Measurements from ENCODE around the gene KRTAP9-2.
"Not testable (repeated sequence)": the region's sequence is repeated elsewhere in the genome, so short reads cannot be mapped to it uniquely, and the experiment has no call there.

Gene KRTAP9-2

DNA sequence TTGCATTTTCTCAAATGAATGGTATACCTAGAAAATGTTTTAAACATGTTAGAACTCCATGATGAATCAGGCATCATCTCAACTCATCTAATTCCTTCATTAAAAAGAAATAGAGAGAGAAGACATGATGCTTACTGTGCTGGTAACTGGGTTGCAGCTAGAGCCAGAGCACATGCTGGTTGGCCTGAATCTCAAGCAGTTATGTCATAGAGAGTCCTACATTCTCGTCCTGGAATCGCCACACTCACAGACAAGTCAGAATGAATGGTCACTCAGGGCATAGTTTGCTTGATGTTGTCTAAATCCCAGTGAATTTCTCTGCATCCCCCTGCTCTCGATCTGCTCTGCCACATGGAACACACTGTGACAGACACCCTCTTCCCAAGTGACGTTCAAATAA lies 10.7 kb downstream of the KRTAP9-2 start:
- not testable (repeated sequence) for DNase-seq (ENCODE audit: low read depth)

DNA sequence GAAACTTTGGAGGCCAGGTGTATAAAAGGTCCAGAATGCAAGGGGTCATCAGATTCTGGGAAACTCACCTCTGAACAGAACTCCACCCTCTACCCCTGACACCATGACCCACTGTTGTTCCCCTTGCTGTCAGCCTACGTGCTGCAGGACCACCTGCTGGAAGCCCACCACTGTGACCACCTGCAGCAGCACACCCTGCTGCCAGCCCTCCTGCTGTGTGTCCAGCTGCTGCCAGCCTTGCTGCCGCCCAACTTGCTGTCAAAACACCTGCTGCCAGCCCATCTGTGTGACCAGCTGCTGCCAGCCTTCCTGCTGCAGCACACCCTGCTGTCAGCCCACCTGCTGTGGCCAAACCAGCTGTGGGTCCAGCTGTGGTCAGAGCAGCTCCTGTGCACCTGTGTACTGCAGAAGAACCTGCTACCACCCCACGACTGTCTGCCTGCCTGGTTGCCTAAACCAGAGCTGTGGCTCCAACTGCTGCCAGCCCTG lies 11.5 kb downstream of the KRTAP9-2 start, which contains the start of gene KRTAP9-8:
TSS of gene KRTAP9-8 (plus strand) at position 51 of the 489 bp plus-strand sequence. CDS start at position 104, 53 bp downstream.
- not testable (repeated sequence) for DNase-seq (ENCODE audit: low read depth)

DNA sequence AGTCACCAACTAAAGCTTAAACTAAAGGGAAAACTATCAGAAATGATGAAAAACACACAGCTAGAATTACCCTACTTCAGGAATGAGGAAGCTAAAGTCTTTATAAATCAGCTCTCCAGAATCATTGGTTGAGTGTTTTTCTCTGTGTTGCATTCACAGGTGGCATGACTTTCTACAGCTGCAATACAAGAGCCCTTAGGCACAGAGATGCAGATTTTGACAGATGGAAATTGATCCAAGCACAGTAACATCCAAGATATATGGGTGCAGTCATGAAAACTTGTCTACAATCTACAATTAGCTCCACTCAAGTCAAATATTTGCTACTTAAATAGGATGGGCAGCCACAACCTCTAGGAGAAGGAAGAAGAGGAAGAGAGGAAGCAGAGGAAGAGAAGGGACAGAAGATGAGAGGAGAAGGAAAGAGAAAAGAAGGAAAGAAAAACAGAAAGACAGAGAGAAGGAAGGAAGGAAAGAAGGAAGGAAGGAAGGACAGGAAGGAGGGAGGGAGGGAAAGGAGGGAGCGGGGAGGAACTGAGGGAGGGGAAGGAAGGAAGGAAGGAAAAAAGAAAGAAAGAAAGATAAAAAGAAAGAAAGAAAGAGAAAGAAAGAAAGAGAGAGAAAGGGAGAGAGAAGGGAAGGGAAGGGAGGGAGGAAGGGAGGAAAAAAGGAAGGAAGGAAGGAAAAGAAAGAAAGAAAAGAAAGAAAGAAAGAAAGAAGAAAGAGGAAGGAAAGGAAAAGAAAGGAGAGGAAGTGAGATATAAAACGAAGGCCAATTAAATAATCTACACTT lies 20.7 kb downstream of the KRTAP9-2 start:
- not testable (repeated sequence) for DNase-seq (ENCODE audit: low read depth)

DNA sequence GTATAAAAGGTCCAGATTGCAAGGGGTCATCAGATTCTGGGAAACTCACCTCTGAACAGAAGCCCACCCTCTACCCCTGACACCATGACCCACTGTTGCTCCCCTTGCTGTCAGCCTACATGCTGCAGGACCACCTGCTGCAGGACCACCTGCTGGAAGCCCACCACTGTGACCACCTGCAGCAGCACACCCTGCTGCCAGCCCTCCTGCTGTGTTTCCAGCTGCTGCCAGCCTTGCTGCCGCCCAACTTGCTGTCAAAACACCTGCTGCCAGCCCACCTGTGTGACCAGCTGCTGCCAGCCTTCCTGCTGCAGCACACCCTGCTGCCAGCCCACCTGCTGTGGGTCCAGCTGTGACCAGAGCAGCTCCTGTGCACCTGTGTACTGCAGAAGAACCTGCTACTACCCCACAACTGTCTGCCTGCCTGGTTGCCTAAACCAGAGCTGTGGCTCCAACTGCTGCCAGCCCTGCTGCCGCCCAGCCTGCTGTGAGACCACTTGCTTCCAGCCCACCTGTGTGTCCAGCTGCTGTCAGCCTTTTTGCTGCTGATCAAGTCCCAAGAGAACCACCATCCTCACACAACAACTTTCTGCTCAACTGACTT lies 23.3 kb downstream of the KRTAP9-2 start, which contains the start of gene KRTAP9-4:
TSS of gene KRTAP9-4 (plus strand) at position 51 of the 604 bp plus-strand sequence. CDS start at position 85, 34 bp downstream.
- DNase-seq (ENCODE audit: low read depth) = not testable (repeated sequence)

DNA sequence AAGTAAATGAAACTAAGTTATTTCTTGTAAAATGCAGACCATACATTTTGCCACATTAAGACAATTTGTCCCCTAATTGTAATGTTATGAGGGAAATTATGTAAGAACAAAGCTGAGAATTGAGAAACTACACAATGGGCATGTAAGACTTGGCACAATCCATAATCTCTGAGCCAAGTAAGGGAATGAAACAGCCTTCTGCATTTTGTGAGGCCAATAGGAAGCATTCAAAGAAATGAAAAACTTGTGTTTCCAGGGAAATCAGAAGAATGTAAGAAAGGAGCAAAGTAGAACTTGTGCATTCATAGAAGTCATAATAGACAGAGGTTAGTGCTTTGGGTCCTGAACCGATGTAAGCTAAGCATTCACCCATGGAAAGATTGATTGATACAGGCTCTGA lies 24.8 kb downstream of the KRTAP9-2 start:
- no peak for DNase-seq (ENCODE audit: low read depth)

DNA sequence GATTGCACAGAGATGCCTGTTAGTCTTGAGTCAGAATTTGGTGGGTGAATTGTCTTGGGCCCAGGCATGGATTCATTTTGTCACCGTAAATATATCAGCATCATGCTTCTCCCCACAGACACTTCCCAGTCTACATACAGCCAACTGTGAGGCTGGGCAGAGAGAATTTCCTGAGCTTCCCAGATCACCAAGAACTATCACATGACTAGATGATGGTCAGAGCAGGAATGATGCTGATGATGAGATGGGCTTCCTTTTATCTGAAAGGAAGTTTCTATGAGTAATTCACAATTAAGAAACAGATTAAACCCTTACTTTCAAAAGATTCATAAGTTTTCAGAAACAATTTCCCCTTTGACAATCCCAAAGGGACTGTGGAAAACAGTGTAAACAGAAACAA lies 28.4 kb downstream of the KRTAP9-2 start:
- DNase-seq (ENCODE audit: low read depth) = peak; percentile 2

DNA sequence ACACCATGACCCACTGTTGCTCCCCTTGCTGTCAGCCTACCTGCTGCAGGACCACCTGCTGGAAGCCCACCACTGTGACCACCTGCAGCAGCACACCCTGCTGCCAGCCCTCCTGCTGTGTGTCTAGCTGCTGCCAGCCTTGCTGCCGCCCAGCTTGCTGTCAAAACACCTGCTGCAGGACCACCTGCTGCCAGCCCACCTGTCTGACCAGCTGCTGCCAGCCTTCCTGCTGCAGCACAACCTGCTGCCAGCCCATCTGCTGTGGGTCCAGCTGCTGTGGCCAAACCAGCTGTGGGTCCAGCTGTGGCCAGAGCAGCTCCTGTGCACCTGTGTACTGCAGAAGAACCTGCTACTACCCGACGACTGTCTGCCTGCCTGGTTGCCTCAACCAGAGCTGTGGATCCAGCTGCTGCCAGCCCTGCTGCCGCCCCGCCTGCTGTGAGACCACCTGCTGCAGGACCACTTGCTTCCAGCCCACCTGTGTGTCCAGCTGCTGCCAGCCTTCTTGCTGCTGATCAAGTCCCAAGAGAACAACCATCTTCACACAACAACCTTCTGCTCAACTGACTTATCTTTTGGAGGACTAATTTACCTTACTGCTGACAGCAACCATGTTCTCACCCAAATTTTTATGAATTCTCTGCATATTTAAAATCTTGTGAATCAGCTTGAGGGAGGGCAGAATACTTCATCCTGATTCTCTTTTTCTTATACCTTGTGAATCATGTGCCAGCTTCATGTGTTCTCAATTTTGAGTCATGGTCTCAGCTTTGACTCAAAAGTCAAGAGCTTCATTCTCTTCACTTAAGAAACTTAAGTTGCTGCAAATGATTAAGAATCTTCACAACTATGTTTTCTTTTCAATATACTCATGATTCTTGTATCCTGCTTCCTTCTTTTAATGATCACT lies 29.2 kb downstream of the KRTAP9-2 start, which contains the start of gene KRTAP9-9:
TSS of gene KRTAP9-9 (plus strand) at position 4 of the 910 bp plus-strand sequence.
- not testable (repeated sequence) for DNase-seq (ENCODE audit: low read depth)

DNA sequence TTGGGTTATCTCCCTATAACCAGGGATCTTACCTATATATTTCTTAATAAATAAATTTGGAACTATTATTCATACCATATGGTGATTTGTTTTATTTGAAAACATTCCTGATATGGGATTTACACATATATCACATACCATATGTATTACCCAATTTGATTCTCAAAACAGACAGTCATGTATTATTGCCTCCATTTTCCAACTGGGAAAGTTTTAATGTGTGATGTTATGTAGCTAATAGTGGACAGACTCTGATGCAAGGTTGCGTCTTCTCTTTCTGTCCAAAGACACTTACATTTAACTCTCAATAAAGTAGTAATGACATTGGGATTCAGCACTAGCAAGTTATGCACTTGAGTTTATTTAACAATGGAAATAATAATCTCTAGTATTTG lies 29.8 kb downstream of the KRTAP9-2 start:
- no peak for DNase-seq (ENCODE audit: low read depth)

DNA sequence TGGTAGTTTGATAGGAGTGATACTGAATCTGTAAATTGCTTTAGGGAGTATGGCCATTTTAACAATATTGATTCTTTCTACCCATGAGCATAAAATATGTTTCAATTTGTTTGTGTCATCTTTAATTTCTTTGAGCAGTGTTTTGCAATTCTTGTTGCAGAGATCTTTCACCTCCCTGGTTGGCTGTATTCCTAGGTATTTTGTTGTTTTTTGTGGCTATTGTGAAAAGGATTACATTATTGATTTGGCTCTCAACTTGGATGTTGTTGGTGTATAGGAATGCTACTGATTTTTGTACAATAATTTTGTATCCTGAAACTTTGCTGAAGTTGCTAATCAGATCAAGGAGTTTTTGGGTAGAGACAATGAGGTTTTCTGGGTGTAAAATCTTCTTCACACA lies 32.0 kb downstream of the KRTAP9-2 start:
- no peak for DNase-seq (ENCODE audit: low read depth)

DNA sequence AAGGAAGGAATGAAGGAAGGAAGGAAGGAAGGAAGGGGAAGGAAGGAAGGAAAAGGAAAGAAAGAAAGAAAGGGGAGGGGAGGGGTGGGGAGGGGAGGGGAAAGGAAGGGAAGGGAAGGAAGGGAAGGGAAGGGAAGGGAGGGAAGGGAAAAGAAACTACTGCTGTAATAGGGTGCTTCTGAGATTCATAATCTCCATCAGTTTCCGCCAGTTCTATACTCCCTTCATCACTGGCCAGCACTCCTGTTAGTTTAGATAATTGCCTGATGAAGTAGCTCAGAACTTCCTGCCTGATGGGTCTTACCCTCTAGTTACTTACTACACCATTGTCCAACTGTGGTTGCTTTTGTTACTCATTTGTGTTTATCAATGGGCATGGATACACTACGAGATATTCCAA lies 36.8 kb downstream of the KRTAP9-2 start:
- no peak for DNase-seq (ENCODE audit: low read depth)

DNA sequence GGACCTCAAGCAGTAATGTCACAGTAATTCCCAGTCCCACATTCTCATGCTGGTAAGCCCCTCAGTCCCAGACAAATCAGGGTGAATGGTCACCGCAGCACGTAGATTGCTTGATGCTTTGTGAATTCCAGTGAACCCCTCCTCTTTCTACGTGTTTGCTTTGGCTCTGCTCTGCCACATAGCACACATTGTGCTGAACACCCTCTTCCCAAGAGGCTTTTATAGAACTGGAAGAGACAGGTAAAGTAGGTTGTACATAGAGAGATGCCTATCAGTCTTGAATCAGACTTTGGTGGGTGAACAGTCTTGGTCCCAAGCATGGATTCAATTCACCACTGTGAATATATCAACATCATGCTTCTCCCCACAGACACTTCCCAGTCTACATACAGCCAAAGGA lies 38.2 kb downstream of the KRTAP9-2 start:
- no peak for DNase-seq (ENCODE audit: low read depth)

DNA sequence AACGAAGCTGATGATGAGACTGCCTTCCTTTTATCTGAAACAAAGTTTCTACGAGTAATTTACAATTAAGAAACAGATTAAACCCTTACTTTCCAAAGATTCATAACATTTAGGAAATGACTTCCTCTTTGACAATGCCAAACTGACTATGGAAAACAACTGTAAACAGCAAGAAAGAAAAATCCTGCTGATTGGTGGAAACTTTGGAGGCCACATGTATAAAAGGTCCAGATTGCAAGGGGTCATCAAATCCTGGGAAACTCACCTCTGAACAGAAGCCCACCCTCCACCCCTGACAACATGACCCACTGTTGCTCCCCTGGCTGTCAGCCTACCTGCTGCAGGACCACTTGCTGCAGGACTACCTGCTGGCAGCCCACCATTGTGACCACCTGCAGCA lies 38.6 kb downstream of the KRTAP9-2 start, which contains the start of gene KRTAP9-6:
TSS of gene KRTAP9-6 (plus strand) at position 301 of the 400 bp plus-strand sequence. CDS start at position 301, 0 bp downstream.
- no peak for DNase-seq (ENCODE audit: low read depth)

DNA sequence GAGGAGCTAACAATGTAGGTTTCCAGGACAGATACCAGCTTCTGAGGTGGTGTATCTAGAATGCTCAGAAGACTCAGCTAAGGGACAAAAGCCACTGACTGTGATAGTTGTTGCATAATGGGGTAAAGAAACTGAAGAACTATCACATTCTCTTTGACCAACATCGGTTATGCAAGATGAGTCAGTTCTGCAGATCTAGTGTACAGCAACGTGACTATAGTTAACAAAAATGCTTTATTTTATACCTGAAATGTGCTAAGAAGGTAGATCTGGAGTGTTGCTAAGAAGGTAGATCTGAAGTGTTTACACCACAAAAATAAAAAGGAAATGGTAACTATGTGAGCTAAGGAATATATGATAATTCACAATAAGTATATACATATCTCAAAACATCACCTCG lies 41.3 kb downstream of the KRTAP9-2 start:
- no peak for DNase-seq (ENCODE audit: low read depth)

DNA sequence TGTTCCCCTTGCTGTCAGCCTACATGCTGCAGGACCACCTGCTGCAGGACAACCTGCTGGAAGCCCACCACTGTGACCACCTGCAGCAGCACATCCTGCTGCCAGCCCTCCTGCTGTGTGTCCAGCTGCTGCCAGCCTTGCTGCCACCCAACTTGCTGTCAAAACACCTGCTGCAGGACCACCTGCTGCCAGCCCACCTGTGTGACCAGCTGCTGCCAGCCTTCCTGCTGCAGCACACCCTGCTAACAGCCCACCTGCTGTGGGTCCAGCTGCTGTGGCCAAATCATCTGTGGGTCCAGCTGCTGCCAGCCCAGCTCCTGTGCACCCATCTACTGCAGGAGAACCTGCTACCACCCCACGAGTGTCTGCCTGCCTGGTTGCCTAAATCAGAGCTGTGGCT lies 44.9 kb downstream of the KRTAP9-2 start:
- DNase-seq (ENCODE audit: low read depth) = not testable (repeated sequence)

DNA sequence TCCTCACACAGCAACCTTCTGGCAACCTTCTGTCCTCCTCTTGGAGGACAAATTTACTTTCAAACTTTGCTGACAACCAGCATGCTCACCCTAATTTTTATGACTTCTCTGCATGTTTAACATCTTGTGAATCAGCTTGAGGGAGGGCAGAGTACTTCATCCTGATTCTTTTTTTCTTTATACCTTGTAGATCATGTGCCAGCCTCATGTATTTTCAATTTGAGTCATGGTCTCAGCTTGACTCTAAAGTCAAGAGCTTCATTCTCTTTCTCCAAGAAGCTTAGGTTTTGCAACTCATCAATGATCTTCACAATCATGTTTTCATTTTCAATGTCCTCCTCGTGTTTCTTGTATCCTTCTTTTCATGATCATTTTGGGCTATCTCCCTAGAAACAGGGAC lies 45.4 kb downstream of the KRTAP9-2 start:
- DNase-seq (ENCODE audit: low read depth) = no peak

DNA sequence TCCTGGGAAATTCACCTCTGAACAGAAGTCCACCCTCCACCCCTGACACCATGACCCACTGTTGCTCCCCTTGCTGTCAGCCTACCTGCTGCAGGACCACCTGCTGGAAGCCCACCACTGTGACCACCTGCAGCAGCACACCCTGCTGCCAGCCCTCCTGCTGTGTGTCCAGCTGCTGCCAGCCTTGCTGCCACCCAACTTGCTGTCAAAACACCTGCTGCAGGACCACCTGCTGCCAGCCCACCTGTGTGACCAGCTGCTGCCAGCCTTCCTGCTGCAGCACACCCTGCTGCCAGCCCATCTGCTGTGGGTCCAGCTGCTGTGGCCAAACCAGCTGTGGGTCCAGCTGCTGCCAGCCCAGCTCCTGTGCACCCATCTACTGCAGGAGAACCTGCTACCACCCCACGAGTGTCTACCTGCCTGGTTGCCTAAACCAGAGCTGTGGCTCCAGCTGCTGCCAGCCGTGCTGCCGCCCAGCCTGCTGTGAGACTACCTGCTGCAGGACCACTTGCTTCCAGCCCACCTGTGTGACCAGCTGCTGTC lies 49.3 kb downstream of the KRTAP9-2 start, which contains the start of gene KRTAP9-7:
TSS of gene KRTAP9-7 (plus strand) at position 51 of the 543 bp plus-strand sequence. CDS start at position 51, 0 bp downstream.
- DNase-seq (ENCODE audit: low read depth) = not testable (repeated sequence)

Measured in stromal cell of bone marrow (primary cell).